Measurements from ENCODE around the gene EDEM3.

DNA sequence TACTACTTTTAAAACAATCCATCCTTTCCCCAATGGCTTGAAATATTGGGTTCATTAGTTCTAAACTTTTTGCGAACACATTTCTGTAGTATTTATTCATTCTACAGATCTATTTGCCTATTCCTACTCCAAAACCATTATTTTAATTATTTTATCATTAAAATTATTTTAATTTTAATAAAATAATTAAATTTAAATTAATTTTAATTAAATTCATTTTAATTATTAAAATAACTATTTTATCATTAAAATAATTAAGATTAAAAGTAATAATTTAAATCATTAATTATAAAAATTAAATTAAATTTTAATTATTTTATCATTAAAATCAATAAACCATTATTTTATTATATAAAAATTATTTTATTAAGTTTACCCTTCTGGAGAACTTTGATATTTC, 15.6 kb downstream of the EDEM3 start:
- TF ChIP-seq, protein P1, sequence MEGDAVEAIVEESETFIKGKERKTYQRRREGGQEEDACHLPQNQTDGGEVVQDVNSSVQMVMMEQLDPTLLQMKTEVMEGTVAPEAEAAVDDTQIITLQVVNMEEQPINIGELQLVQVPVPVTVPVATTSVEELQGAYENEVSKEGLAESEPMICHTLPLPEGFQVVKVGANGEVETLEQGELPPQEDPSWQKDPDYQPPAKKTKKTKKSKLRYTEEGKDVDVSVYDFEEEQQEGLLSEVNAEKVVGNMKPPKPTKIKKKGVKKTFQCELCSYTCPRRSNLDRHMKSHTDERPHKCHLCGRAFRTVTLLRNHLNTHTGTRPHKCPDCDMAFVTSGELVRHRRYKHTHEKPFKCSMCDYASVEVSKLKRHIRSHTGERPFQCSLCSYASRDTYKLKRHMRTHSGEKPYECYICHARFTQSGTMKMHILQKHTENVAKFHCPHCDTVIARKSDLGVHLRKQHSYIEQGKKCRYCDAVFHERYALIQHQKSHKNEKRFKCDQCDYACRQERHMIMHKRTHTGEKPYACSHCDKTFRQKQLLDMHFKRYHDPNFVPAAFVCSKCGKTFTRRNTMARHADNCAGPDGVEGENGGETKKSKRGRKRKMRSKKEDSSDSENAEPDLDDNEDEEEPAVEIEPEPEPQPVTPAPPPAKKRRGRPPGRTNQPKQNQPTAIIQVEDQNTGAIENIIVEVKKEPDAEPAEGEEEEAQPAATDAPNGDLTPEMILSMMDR (IDR thresholded peaks at IDR 0.05): no peak
- TF ChIP-seq POLR2A (IDR thresholded peaks at IDR 0.05): no peak
